ENCODE measurements around the gene ORC6.

Gene ORC6

GRCh38 chr16:46701615-46702014 is 12.2 kb downstream of the ORC6 start:
- DNase-seq (ENCODE audit: low spot score): no peak

GRCh38 chr16:46702030-46702429 is 12.6 kb downstream of the ORC6 start:
- no peak for DNase-seq (ENCODE audit: low spot score)

- DNase-seq (ENCODE audit: low spot score): no peak
Measured at GRCh38 chr16:46706642-46707041, 17.2 kb downstream of the ORC6 start.

- no peak for DNase-seq (ENCODE audit: low spot score)
Measured at GRCh38 chr16:46709469-46710005, 20.1 kb downstream of the ORC6 start.

GRCh38 chr16:46711106-46712058 is 21.9 kb downstream of the ORC6 start:
- no peak for DNase-seq (ENCODE audit: low spot score)

- peak; percentile 35 for DNase-seq (ENCODE audit: low spot score)
Measured at GRCh38 chr16:46712911-46713310, 23.5 kb downstream of the ORC6 start.

GRCh38 chr16:46713634-46714033 is 24.2 kb downstream of the ORC6 start:
- DNase-seq (ENCODE audit: low spot score): no peak

GRCh38 chr16:46714797-46715591 is 25.5 kb downstream of the ORC6 start:
- DNase-seq (ENCODE audit: low spot score): no peak

- no peak for DNase-seq (ENCODE audit: low spot score)
Measured at GRCh38 chr16:46715769-46716305, 26.4 kb downstream of the ORC6 start.

- no peak for DNase-seq (ENCODE audit: low spot score)
Measured at GRCh38 chr16:46717692-46718091, 28.2 kb downstream of the ORC6 start.

GRCh38 chr16:46718214-46718613 is 28.8 kb downstream of the ORC6 start:
- no peak for DNase-seq (ENCODE audit: low spot score)

GRCh38 chr16:46719528-46719927 is 30.1 kb downstream of the ORC6 start:
- DNase-seq (ENCODE audit: low spot score): no peak

GRCh38 chr16:46720619-46721018 is 31.2 kb downstream of the ORC6 start:
- DNase-seq (ENCODE audit: low spot score): no peak

GRCh38 chr16:46721885-46722284 is 32.4 kb downstream of the ORC6 start:
- DNase-seq (ENCODE audit: low spot score): no peak

GRCh38 chr16:46727184-46727583 is 37.7 kb downstream of the ORC6 start:
- DNase-seq (ENCODE audit: low spot score): no peak

- DNase-seq (ENCODE audit: low spot score): no peak
Measured at GRCh38 chr16:46727630-46728029, 38.2 kb downstream of the ORC6 start.

GRCh38 chr16:46728806-46729205 is 39.3 kb downstream of the ORC6 start:
- DNase-seq (ENCODE audit: low spot score): no peak

- DNase-seq (ENCODE audit: low spot score): no peak
Measured at GRCh38 chr16:46729326-46729995, 40.0 kb downstream of the ORC6 start.

- DNase-seq (ENCODE audit: low spot score): no peak
Measured at GRCh38 chr16:46730126-46730525, 40.7 kb downstream of the ORC6 start.

GRCh38 chr16:46730801-46731690 is 41.6 kb downstream of the ORC6 start:
- DNase-seq (ENCODE audit: low spot score): no peak

Data from germinal center (tissue), 1 donor.